Measurements from ENCODE around the gene AOPEP. TPM values are rescaled to one million over a fixed set of nuclear protein-coding genes. Genes with fewer than 3 reads are reported as not detected.

AOPEP gene
- polyA plus RNA-seq, 1 donor from 2014 or later, result 10.0 TPM

DNA sequence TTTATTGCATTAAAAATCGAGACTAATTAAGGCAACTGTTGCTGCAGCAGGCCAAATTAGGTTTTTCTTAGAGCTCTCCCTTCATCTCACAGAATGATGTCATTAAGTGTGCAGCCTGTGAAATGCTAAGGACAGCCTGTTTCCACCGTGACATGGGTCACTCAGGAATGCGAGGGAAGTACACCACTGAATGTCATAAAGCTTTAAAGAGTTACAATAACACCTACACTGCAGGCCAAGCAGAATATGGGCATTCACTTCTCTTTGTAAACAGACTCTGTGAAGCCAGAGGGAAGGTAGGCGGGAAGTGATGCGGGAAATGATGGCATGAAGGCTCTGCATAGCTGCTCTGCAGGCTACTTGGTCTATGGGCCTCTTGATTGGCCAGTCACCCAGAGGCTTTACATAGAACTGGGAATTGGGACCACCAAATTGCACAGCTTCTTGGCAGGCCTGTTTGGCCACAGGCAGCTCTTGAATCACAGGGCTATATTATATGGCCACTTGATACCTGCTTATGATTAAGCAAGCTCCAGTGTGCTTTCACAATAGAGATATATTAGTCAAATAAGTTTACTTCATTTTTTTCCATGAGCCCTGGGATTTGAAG is 28.4 kb upstream of the AOPEP start:
- Histone ChIP-seq H3K36me3 (ENCODE audit: insufficient read depth, low read length) (no peaks in the 10 kb centered on the region), H2AFZ (ENCODE audit: low read depth, low read length) (no peak overlapping the region), H3K27me3 (ENCODE audit: insufficient read depth, low read depth, low read length) (no peaks in the 10 kb centered on the region), H3K4me3 (ENCODE audit: low read length) (no peak overlapping the region), H3K9me2 (ENCODE audit: insufficient read depth, low read length) (no peaks in the 10 kb centered on the region), H4K20me1 (ENCODE audit: insufficient read depth) (no peaks in the 10 kb centered on the region), H3K4me2 (ENCODE audit: low read length) (no peak overlapping the region), H3K9ac (ENCODE audit: low read length) (no peak overlapping the region), H3K27ac (ENCODE audit: low read length) (no peak overlapping the region), H3F3A (ENCODE audit: insufficient read depth, low read length, poor library complexity, severe bottlenecking) (no peaks in the 10 kb centered on the region), H3K79me2 (replicated peaks; ENCODE audit: insufficient read depth, low read length) (no peaks in the 10 kb centered on the region), H3K9me3 (ENCODE audit: low read length) (no peaks in the 10 kb centered on the region)
- TF ChIP-seq EP300 (conservative IDR thresholded peaks at IDR 0.05; ENCODE audit: poor library complexity, severe bottlenecking) (no peak), RAD21 (conservative IDR thresholded peaks at IDR 0.05) (no peak), EZH2 (IDR thresholded peaks at IDR 0.05; ENCODE audit: borderline replicate concordance, insufficient read depth, low read length, poor library complexity, severe bottlenecking) (no peak), TAF1 (IDR thresholded peaks at IDR 0.05; ENCODE audit: low read depth) (no peak), MXI1 (conservative IDR thresholded peaks at IDR 0.05; ENCODE audit: poor library complexity, severe bottlenecking) (no peak), SMC3 (conservative IDR thresholded peaks at IDR 0.05; ENCODE audit: poor library complexity) (no peak), REST (IDR thresholded peaks at IDR 0.05; ENCODE audit: borderline replicate concordance) (no peak), POLR2AphosphoS5 (IDR thresholded peaks at IDR 0.05) (no peak)
- TF ChIP-seq, protein P1, sequence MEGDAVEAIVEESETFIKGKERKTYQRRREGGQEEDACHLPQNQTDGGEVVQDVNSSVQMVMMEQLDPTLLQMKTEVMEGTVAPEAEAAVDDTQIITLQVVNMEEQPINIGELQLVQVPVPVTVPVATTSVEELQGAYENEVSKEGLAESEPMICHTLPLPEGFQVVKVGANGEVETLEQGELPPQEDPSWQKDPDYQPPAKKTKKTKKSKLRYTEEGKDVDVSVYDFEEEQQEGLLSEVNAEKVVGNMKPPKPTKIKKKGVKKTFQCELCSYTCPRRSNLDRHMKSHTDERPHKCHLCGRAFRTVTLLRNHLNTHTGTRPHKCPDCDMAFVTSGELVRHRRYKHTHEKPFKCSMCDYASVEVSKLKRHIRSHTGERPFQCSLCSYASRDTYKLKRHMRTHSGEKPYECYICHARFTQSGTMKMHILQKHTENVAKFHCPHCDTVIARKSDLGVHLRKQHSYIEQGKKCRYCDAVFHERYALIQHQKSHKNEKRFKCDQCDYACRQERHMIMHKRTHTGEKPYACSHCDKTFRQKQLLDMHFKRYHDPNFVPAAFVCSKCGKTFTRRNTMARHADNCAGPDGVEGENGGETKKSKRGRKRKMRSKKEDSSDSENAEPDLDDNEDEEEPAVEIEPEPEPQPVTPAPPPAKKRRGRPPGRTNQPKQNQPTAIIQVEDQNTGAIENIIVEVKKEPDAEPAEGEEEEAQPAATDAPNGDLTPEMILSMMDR (IDR thresholded peaks at IDR 0.05; ENCODE audit: poor library complexity, severe bottlenecking), result no peak

DNA sequence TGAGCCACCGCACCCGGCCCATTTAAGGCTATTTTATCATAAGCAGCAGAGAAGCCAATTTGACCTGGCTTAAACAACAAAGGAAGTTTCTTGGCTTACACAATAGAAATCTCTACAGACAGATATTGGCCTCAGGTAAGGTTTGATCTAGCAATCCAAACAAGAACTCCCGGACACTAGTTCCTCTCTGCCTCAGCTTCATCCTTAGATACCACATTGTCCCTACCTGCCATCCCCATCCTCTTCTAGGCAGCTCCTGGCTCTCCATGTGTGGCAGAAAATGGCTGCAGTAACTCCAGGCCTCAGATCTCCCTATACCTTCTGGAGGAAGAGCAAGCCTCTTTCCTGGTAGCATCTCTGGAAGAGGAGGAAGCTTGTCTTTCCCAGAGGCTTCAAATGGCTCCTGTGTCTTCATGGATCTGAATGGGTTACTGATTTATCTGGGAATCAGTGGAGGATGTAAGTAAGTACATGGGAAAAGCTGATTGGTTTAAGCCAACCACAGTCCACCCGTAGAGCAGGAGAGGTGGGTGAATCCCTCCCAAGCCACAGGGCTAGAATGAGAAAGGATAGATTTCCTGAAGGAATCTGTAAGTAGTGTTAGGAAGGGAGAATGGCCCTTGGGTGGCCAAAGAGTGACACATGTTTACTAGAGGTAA is 26.7 kb upstream of the AOPEP start:
- Histone ChIP-seq H3K79me2 (replicated peaks; ENCODE audit: insufficient read depth, low read length) (no peaks in the 10 kb centered on the region), H3K9ac (ENCODE audit: low read length) (no peak overlapping the region), H3K9me3 (ENCODE audit: low read length) (no peaks in the 10 kb centered on the region), H3K4me2 (ENCODE audit: low read length) (no peak overlapping the region), H4K20me1 (ENCODE audit: insufficient read depth) (no peaks in the 10 kb centered on the region), H2AFZ (ENCODE audit: low read depth, low read length) (no peak overlapping the region), H3K4me3 (ENCODE audit: low read length) (no peak overlapping the region), H3F3A (ENCODE audit: insufficient read depth, low read length, poor library complexity, severe bottlenecking) (no peaks in the 10 kb centered on the region), H3K27ac (ENCODE audit: low read length) (no peak overlapping the region), H3K27me3 (ENCODE audit: insufficient read depth, low read depth, low read length) (no peaks in the 10 kb centered on the region), H3K9me2 (ENCODE audit: insufficient read depth, low read length) (no peaks in the 10 kb centered on the region), H3K36me3 (ENCODE audit: insufficient read depth, low read length) (no peaks in the 10 kb centered on the region)
- TF ChIP-seq POLR2AphosphoS5 (IDR thresholded peaks at IDR 0.05) (no peak), EZH2 (IDR thresholded peaks at IDR 0.05; ENCODE audit: borderline replicate concordance, insufficient read depth, low read length, poor library complexity, severe bottlenecking) (no peak), SMC3 (conservative IDR thresholded peaks at IDR 0.05; ENCODE audit: poor library complexity) (no peak), RAD21 (conservative IDR thresholded peaks at IDR 0.05) (no peak), EP300 (conservative IDR thresholded peaks at IDR 0.05; ENCODE audit: poor library complexity, severe bottlenecking) (no peak), TAF1 (IDR thresholded peaks at IDR 0.05; ENCODE audit: low read depth) (no peak), MXI1 (conservative IDR thresholded peaks at IDR 0.05; ENCODE audit: poor library complexity, severe bottlenecking) (no peak)
- TF ChIP-seq, protein P1 (IDR thresholded peaks at IDR 0.05; ENCODE audit: poor library complexity, severe bottlenecking), result no peak
